ENCODE data around the gene CBR4.
"Not testable (repeated sequence)": the region's sequence is repeated elsewhere in the genome, so short reads cannot be mapped to it uniquely, and the experiment has no call there.

CBR4 gene

DNA sequence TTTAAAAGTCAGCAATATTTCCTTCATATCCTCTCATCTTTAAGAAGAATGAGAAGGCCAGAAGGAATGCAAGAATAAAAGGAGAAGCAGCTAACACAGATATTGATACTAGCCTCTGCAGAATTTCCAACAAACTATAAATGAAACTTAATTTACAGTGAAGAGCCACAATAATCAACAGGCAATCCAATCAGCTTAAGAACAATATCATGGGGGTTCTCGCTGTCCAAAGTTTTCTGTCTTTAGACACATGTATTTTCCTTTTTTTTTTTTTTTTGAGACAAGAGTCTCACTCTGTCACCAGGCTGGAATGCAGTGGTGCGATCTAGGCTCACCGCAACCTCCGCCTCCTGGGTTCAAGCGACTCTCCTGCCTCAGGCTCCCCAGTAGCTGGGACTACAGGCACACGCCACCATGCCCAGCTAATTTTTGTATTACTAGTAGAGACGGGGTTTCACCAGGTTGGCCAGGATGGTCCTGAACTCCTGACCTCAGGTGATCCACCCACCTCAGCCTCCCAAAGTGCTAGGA lies 17.0 kb downstream of the CBR4 start:
- DNase-seq = not testable (repeated sequence)

DNA sequence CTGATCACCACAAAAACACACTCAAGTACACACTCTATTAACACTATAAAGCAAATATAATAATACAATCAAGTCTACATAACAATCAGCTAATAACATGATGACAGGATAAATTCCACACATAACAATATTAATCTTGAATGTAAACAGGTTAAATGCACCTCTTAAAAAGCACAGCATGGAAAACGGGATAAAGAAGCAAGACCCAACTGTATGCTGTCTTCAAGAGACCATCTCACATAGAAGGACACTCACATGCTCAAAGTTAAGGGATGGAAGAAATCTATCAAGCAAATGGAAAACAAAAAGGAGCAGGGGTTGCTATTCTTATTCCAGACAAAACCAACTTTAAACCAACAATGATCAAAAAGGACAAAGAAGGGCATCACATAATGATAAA lies 28.1 kb downstream of the CBR4 start:
- DNase-seq = no peak

DNA sequence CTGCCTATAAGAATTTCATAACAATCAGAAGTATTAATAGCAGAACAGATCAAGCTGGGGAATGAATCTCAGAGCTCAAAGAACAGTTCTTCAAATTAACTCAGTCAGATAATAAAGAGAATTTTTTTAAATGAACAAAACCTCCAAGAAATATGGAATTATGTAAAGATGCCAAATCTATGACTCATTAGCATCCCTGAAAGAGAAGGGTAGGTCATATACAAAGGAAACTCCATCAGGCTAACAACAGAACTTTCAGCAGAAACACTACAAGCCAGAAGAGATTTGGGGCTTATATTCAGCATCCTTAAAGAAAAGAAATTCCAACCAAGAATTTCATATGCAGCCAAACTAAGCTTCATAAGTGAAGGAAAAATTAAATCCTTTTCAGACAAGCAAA lies 28.6 kb downstream of the CBR4 start:
- DNase-seq = no peak

DNA sequence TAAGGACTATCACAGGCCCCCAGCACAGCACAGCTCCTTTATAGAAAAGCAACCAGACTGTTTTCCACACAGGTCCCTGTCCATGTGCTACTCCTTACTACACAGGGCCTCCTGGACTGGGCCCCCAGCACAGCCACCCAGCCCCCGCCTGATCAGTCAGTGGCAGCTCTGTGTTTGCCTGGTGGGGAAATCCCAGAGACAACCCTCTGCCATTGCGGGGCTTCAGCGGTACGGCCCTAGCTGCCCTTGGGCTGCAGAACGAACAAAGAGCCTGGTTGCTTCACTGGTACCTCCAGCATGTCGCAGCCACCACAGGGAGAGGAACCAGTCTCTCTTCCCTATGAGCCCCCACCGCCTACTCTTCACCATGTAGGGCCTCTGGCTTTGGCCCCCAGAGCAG lies 30.7 kb downstream of the CBR4 start:
- no peak for DNase-seq

DNA sequence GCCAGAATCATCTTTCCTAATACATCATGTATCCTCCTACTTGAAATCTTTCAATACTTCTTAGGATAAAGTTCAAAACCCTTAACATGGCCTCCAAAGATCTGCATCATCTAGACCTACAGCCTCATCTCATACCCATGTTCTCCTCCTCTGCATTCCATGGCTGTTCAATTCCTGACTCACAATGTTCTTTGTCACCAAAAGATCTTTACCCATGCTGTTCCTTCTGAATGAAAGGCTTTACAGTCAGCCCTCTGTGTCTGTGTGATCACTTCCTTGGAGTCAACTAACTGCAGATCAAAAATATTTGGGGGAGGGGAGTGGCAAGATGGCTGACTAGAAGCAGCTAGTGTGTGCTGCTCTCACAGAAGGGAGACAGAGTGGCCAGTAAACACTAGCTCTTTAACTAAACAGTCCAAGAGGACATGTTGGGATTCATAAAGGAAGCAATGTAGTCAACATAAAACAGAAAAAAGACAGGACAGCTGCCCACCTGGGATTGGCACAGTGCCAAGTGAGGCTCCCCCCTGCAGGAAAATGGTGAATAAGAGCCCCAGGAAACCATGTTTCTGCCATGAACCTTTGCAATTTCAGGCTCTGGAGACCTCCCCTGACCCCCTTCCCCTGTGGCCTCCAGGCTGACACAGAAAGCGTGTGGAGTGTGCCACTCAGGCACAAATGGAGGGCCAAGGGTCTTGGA lies 31.9 kb downstream of the CBR4 start:
- no peak for DNase-seq

DNA sequence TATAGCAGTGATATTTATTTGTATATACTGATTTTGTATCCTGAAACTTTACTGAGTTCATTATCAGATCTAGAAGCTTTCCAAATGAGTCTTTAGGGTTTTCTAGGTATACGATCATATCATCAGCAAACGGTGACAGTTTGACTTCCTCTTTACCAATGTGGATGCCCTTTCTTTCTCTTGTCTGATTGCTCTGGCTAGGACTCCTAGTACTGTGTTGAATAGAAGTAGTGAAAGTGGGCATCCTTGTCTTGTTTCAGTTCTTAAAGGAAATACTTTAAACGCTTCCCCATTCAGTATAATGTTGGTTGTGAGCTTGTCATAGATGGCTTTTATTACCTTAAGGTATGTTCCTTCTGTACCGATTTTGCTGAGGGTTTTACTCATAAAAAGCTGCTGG lies 37.5 kb downstream of the CBR4 start:
- no peak for DNase-seq

DNA sequence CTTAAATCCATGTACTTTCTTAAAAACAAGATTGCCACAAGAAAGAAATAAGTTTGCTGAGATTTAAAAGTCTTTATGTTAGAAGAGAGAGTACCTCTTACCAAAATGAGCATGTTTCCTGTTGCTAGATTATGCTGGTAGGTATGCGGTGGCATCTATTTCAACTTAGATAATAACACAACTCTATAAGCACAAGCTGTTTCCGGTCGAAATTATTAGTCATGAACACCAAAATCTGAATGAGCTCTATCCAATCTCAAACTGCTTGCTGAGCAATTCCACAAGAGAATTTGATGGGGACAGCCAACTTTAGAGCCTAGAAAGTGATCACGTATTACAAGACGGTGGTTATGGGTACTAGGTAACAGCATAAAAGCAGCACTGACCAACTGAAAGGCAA lies 49.3 kb downstream of the CBR4 start:
- no peak for DNase-seq

DNA sequence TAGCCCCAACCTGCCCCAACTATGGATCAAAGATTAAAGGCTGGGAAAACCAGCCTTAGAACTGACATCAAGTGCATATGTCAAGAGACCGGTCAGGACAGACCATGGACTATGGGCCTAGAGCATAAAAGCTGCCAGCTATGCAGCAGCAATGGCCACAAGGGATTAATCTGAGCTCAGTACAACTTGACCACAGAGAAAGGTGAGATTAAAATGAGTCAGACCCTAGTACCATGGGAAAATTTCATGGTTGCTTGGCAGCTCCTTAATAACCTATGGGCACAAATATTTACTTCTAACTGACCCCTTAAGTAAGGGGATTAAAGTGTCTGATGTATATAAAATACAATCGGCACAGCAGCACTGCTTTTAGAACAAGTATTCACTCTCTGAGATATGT lies 54.4 kb downstream of the CBR4 start:
- no peak for DNase-seq

DNA sequence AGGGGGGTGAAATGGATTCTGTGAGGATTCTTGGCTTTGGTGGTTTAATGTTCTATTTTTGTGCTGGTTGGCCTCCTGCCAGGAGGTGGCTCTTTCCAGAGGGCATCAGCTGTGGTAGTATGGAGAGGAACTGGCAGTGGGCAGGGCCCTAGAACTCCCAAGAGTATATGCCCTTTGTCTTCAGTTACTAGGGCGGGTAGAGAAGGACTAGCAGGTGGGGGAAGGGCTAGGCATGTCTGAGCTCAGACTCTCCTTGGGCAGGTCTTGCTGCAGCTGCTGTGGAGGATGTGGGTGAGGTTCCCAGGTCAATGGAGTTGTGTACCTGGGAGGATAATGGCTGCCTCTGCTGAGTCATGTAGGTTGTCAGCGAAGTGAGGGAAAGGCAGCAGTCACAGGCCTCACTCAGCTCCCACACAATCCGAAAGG lies 57.2 kb downstream of the CBR4 start:
- DNase-seq = not testable (repeated sequence)

DNA sequence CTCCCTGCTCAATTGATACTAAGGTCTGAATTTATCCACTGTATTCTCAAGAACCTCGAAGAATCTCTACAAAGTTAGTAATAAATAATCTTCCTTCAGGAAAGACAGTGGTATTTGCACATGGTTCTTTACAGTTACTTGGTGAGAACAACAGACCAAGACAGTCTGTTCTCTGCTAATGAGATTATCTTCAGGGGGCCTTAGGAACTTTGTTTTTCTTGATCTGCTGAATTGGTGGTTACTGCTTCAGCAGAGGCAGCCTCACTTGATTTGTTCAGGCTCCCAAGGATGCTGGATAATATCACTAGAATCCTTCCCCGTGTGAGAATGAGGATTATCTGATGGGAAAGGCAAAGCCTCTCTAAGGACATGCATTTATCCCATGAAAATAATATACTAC lies 64.8 kb downstream of the CBR4 start:
- DNase-seq = no peak

DNA sequence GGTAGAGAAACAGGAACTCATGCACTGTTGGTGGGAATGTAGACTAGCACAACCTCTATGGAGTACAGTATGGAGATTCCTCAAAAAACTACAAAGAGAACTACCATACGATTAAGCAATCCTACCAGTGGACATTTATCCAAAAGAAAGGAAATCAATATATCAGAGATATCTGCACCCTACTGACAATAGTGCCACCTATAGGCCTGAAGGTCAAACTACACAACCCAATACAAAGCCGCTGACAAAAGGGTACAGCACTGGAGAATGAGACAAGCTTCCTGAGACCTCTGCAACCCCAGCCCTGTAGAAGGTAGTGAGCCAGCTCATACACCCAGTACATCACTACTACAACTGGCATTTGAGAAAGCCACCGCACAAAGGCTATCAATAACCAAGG lies 67.1 kb downstream of the CBR4 start:
- DNase-seq = peak in 2 of 3 donors; percentile 3 to 6

All from suppressor macrophage treated with lipopolysaccharide for 1 hour (primary cell).